Jurkat, Clone E6-1 (cell line): Measurements from ENCODE around the gene GALNT10.

Experiments used
- DNase-seq: peaks from one replicate; pipeline ENCODE4 v3.0.0-alpha.2; 2011; ENCODE audit warnings: low read depth, low spot score
- H3K4me3 ChIP-seq: 2 replicates; pipeline ENCODE4 v1.5.1; 2011; ENCODE audit warnings: mild to moderate bottlenecking, low read length, control low read depth, moderate library complexity

GALNT10 gene

DNA sequence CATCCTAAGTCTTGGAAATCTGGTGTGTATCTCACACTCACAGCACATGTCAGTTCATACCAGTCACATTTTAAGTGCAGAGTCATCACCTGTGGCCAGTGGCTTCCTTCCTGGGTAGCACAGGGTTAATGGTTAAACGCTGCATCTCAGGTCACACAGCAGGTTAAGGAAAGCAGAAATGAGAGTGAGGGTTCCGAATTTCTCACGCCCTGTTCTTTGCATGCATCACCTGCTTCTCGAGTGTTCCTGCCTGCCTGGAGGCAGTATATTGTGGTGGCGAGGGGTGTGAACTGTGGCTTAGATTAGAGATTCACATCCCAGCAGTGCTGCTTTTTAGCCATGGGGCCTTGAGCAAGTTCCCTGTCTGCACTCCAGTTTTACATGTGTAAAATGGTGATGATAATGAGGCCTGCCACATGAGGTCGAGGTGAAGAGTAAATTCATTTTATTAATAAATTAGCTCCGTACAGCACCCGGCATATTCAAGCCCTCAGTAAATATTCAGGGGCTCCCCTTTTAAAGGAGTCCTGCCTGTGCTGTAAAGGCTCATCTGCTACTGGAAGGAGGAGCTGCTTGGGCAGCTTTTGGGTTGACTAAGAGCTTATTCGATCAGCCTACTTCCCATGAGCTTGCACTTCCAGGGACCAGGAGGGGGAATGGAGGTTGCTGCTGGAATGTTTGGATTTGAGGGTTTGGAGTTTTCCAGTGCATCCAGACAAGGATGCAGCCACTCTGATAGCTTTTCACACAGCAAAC, 194.1 kb downstream of the GALNT10 start:
- peak; percentile 7 for DNase-seq
- H3K4me3 ChIP-seq = no peak overlapping the region

GRCh38 chr5:154385236-154385512, 194.6 kb downstream of the GALNT10 start:
- DNase-seq = no peak
- H3K4me3 ChIP-seq = no peak overlapping the region

DNA sequence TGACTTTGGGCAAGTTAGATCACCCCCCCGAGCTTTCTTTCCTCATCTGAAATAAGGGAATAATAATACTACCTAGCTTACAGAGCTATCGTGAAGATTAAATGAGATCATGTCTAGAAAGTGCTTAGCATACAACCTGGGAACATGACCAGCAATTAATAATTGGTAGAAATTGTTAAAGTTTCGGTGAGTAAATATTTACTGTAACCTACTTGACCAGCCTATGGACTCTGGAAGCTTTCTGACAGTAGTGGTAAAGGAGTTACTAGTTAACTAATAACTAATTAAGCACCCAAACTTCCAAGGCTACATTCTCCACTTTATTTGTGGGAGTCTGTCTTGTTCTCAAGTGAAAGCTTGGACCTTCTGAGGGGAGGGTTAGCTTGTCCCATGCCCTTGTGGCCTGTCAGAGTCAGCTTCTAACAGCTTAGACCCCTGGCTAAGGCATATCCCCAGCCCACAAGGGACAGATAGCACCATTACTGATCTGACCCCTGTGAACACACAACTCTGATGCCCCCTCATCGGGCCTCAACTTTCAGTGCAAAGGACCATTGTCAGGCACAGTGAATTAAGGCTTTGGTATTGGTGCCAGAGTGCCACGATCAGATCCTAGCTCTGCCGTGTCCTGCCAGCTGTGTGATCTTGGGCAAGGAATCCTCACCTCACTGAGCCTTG, 196.6 kb downstream of the GALNT10 start:
- DNase-seq = no peak

GRCh38 chr5:154388842-154389241, 198.3 kb downstream of the GALNT10 start:
- no peak for DNase-seq

More for the DNA sequence above, 196.6 kb downstream of the GALNT10 start:
- H3K4me3 ChIP-seq = no peak overlapping the region

DNA sequence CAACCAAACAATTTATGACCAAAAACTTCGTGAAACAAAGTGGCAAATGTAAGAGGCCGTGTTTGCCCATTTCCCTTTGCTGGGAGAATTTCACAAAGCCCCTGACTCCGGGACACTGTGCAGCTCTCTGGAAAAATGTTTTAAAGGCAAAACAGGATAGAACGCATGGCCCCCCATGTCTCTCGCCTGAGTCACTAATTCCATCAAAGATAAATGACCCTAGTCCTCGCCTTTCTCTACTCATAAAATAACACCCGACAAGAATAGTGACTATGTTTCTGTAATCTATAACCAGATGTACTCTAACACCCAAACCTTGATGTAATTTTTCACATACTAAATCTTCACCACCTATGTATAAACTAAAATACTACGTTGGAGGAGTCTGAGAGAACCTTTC, 199.6 kb downstream of the GALNT10 start:
- no peak overlapping the region for H3K4me3 ChIP-seq
- DNase-seq = no peak

More at GRCh38 chr5:154388842-154389241, 198.3 kb downstream of the GALNT10 start:
- no peak overlapping the region for H3K4me3 ChIP-seq

DNA sequence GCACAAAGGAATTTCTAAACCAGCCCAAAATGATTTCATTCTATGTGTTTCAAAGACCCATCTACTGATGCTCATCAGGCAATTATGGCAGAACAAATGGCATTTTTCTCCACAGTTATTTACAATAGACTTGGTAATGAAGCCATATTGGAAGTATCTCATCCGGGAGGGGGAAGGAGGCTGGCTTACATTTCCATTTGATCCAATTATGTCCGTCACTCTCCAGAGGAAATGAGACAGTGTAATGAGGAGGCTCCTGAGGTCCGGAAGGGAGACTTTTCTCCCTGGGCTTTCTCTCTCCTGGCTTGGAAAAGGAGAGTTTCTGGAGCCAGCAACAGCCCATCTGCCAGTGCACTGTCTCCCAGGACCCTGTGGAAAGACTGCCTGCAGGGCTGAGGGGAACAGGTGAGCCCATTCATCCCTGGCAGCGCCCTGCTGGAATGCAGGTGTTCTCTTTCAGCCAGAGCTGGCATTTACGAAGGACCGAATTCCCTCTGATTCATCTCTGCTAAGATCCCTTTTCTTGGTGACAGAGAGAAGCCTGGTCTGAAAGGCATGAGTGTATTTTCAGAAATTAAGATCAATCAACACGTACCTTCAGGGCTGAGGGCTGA, 200.3 kb downstream of the GALNT10 start:
- DNase-seq = no peak

DNA sequence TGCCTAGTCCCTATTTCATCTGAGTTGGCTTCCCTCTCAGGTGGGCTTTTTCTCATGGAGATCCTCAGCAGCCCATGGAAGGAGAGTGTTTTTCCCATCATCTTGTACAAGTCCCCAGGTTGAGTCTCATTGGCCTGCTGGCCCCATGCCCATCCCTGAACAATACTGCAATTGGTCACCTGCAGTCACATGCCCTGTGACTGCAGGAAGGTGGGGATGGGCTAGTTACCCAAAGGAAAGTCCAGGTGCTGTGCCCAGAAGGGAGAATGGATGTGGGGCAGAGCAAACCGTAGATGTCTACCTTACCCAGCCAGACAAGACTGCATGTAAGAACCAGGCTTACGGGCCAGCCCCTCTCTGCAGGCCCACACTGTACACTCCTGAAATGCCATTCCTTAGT, 201.3 kb downstream of the GALNT10 start:
- no peak overlapping the region for H3K4me3 ChIP-seq
- no peak for DNase-seq

More for the DNA sequence above, 200.3 kb downstream of the GALNT10 start:
- H3K4me3 ChIP-seq = no peak overlapping the region

- H3K4me3 ChIP-seq = no peak overlapping the region
- DNase-seq = no peak
Measured at GRCh38 chr5:154393850-154394249, 203.3 kb downstream of the GALNT10 start.

GRCh38 chr5:154394307-154394706, 203.8 kb downstream of the GALNT10 start:
- no peak for DNase-seq
- no peak overlapping the region for H3K4me3 ChIP-seq

- DNase-seq = no peak
- H3K4me3 ChIP-seq = no peak overlapping the region
Measured at GRCh38 chr5:154395407-154396106, 205.0 kb downstream of the GALNT10 start.

DNA sequence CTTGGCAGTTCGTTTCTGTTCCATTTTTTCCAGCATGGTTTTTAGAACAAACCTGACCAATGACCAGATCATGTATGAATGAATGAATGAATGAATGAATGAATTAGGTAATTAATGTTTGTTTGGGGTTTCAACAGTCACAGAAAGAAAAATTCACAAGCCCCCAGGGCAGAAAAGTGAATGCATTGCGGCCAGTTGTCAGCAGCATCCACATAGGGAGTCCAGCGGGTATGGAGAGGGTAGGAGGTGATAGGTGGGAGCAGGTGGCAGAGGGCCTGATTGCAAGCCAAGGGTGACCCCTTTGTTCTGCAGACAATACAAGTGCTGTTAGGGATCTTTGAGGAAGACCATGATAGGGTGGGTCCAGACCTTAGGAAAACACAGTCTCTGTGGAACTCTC, 205.6 kb downstream of the GALNT10 start:
- no peak for DNase-seq
- no peak overlapping the region for H3K4me3 ChIP-seq

DNA sequence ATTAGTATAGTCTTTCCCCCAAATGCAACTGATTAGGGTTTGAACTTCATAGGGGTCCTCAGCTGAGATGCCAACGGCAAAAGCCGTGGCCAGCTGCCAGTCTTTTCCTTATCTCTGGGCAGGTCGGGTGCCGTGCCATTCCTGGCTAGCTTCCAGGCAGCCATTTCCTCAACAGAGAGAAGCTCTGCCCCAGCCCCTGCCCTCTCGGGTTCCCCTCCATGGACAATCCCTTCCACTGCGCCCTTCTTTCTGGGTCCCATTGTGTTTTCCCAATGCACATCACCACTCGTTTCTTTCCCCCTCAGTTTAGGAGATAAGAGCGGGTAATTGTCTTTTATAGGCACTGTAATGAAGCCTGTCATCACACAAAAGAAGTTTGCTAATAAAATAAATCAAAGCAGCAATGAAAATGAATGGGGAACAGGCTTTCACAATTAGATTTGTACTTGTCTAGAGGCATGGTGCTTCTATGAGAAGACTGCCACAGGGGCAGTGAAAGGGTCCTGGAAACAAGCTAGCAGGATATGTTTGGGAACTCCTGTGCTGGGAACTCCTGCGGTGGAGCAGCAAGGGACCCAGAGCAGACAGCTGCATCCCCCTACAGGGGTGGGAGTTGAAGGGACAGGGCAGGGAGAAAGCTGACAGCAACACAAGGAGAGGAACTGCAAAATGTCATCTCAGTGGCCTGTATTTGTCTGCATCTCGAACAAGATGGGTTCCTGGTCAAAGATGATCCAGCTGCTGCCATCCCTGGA, 207.3 kb downstream of the GALNT10 start:
- H3K4me3 ChIP-seq = no peak overlapping the region
- DNase-seq = no peak

GRCh38 chr5:154400678-154401077, 210.1 kb downstream of the GALNT10 start:
- DNase-seq = no peak
- no peak overlapping the region for H3K4me3 ChIP-seq

- H3K4me3 ChIP-seq = no peak overlapping the region
- no peak for DNase-seq
Measured at GRCh38 chr5:154401355-154401754, 210.8 kb downstream of the GALNT10 start.

- DNase-seq = no peak
- no peak overlapping the region for H3K4me3 ChIP-seq
Measured at GRCh38 chr5:154401931-154402330, 211.4 kb downstream of the GALNT10 start.

GRCh38 chr5:154402611-154403010, 212.1 kb downstream of the GALNT10 start:
- DNase-seq = no peak
- H3K4me3 ChIP-seq = no peak overlapping the region

DNA sequence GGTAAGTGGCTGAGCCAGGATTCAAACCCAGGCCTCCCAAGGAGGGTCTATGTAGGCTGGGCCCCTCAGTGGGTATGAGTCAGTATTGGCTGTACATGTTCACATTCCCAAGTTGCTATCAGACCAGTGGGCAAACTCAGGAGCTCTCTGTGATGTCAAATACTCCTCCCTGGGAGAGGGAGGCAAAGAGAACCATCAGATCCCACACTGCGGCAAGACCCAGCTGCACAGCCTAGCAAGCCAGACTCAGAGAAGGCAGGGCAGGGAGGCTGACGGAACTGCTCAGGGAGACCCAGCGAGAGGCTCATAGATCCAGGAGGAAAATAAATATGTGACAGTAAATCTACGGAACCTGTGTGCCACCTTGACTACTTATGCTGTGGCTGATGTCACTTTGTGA, 212.7 kb downstream of the GALNT10 start:
- no peak overlapping the region for H3K4me3 ChIP-seq
- DNase-seq = no peak

- no peak for DNase-seq
Measured at GRCh38 chr5:154403776-154404387, 213.3 kb downstream of the GALNT10 start.

More at GRCh38 chr5:154403776-154404387, 213.3 kb downstream of the GALNT10 start:
- H3K4me3 ChIP-seq = no peak overlapping the region
